Activated naive CD4-positive, alpha-beta T cell treated with anti-CD3 and anti-CD28 coated beads, Interleukin-2, amount 50 U/mL, for 72 hours (primary cell): ENCODE data around the gene PAIP2B. TPM values are rescaled to one million over a fixed set of nuclear protein-coding genes. Genes with fewer than 3 reads are reported as not detected.
"Not testable (repeated sequence)": the region's sequence is repeated elsewhere in the genome, so short reads cannot be mapped to it uniquely, and the experiment has no call there.

Experiments used
- ATAC-seq, 2 donors: fragments of 150-1000 bp; cut with Tn5 transposase; 2 replicates each; pipeline ENCODE4 v1.10.0; 2021; ENCODE audit warnings: mild to moderate bottlenecking in 2 of 2, moderate library complexity in 2 of 2
- DNase-seq, 2 donors: peaks; one replicate each; pipeline ENCODE4 v3.0.0; 2021 to 2022; ENCODE audit warnings: low spot score in 2 of 2
- H3K27ac Mint-ChIP-seq, 2 donors: one replicate each; pipeline ENCODE4 v1.8.0; 2022; ENCODE audit warnings: mild to moderate bottlenecking in 2 of 2, mixed read lengths in 2 of 2
- H3K36me3 Mint-ChIP-seq, 2 donors: one replicate each; pipeline ENCODE4 v1.8.0; 2022; ENCODE audit warnings: mixed read lengths in 2 of 2
- H3K9me3 Mint-ChIP-seq, 2 donors: one replicate each; pipeline ENCODE4 v1.8.0; 2022; ENCODE audit warnings: mixed read lengths in 2 of 2
- total RNA-seq, 2 donors: library from RNA; stranded (reverse); gene quantifications; one replicate each; pipeline ENCODE4 v1.2.3, GENCODE V29; 2022

Gene PAIP2B, protein sequence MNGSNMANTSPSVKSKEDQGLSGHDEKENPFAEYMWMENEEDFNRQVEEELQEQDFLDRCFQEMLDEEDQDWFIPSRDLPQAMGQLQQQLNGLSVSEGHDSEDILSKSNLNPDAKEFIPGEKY
- 1 to 10 TPM; 2.5 to 3.7 TPM for total RNA-seq

GRCh38 chr2:71226965-71227560 lies at the start of gene PAIP2B:
PAIP2B (minus strand) TSS chr2:71227103; CDS start chr2:71202589, 24,514 bp downstream.
- ATAC-seq (peak; percentile 96 to 97), DNase-seq (peak; percentile 95 to 97)
- H3K9me3 Mint-ChIP-seq, result no peaks in the 10 kb centered on the region
- no peaks in the 10 kb centered on the region for H3K36me3 Mint-ChIP-seq
- peak within 1 kb of the TSS; percentile 73 to 91 for H3K27ac Mint-ChIP-seq

- no peak for ATAC-seq
Measured at GRCh38 chr2:71275939-71276310, 49.0 kb upstream of the PAIP2B start.

DNA sequence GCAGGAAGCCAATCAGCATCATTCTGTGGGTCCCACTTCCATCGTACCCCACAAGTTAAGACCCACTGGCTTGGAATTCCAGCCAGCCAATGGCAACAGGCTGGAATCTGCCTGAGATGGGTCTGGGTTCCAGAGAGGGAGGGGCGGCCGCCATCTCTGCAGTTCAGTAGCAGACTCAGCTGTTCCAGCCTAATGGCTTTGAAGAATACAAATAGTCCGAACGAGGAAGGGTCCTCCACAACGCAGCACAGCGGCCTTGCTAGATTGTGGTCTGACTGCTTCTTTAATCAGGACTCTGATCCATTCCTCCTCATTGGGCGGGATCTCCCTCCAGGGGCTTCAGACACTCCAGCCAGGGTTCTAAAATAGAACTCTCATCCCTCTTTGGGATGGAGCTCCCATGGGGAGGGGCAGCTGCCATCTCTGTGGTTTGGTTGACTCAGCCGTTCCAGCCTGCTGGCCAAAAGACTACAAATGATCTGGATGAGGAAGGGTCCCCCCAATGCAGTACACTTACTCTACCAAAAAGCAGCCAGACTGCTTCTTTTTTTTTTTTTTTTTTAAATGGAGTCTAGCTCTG lies 42.7 kb upstream of the PAIP2B start:
- Mint-ChIP-seq H3K27ac (no peak overlapping the region), H3K9me3 (no peaks in the 10 kb centered on the region), H3K36me3 (no peaks in the 10 kb centered on the region)
- no peak for ATAC-seq
- DNase-seq, result no peak

More at GRCh38 chr2:71275939-71276310, 49.0 kb upstream of the PAIP2B start:
- H3K36me3 Mint-ChIP-seq, result peaks cover 5 to 12% of the 10 kb centered on the region in 2 donors
- no peak overlapping the region for H3K27ac Mint-ChIP-seq
- H3K9me3 Mint-ChIP-seq, result peaks cover 4 to 9% of the 10 kb centered on the region in 2 donors
- DNase-seq, result no peak

GRCh38 chr2:71263386-71263785 lies 36.5 kb upstream of the PAIP2B start:
- ATAC-seq, result no peak
- no peak overlapping the region for H3K27ac Mint-ChIP-seq
- H3K36me3 Mint-ChIP-seq, result no peaks in the 10 kb centered on the region

GRCh38 chr2:71261534-71261933 lies 34.6 kb upstream of the PAIP2B start:
- H3K27ac Mint-ChIP-seq, result no peak overlapping the region
- no peaks in the 10 kb centered on the region for H3K36me3 Mint-ChIP-seq
- ATAC-seq (no peak), DNase-seq (no peak)
- no peaks in the 10 kb centered on the region for H3K9me3 Mint-ChIP-seq

More at GRCh38 chr2:71263386-71263785, 36.5 kb upstream of the PAIP2B start:
- DNase-seq, result no peak
- no peaks in the 10 kb centered on the region for H3K9me3 Mint-ChIP-seq

GRCh38 chr2:71256421-71256820 lies 29.5 kb upstream of the PAIP2B start:
- Mint-ChIP-seq H3K36me3 (peaks cover 0 to 5% of the 10 kb centered on the region in 2 donors), H3K9me3 (peaks cover 4% of the 10 kb centered on the region in 2 donors), H3K27ac (no peak overlapping the region)
- DNase-seq (no peak), ATAC-seq (no peak)

- ATAC-seq (no peak), DNase-seq (no peak)
- Mint-ChIP-seq H3K27ac (no peak overlapping the region), H3K36me3 (peaks cover 0 to 8% of the 10 kb centered on the region in 2 donors), H3K9me3 (peaks cover 4 to 10% of the 10 kb centered on the region in 2 donors)
Measured at GRCh38 chr2:71254776-71255175, 27.9 kb upstream of the PAIP2B start.

- ATAC-seq, result no peak
- Mint-ChIP-seq H3K36me3 (peaks cover 0 to 8% of the 10 kb centered on the region in 2 donors), H3K9me3 (peaks cover 4 to 11% of the 10 kb centered on the region in 2 donors), H3K27ac (no peak overlapping the region)
- no peak for DNase-seq
Measured at GRCh38 chr2:71254078-71254477, 27.2 kb upstream of the PAIP2B start.

- DNase-seq (no peak), ATAC-seq (no peak)
- no peak overlapping the region for H3K27ac Mint-ChIP-seq
- H3K9me3 Mint-ChIP-seq, result peaks cover 4 to 11% of the 10 kb centered on the region in 2 donors
- H3K36me3 Mint-ChIP-seq, result peaks cover 0 to 8% of the 10 kb centered on the region in 2 donors
Measured at GRCh38 chr2:71253476-71253875, 26.6 kb upstream of the PAIP2B start.

DNA sequence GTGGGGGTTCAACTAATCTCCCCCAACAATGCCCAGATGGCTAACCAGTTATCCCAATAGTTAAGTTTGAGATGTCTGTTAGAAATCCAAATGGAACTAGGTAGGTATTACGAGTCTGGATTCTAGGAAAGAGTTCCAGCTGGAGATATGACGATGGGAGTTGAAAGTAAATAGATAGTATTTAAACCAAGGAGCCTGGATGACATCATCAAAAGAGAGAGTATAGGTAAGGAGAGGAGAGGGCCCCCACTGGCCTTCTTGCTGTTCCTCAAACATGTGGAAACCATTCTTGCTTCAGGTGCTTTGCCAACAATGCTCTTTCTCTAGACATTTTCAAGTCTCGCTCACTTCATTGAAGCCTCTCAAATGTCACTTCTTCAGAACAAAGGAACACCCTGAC lies 26.0 kb upstream of the PAIP2B start:
- no peak for DNase-seq
- Mint-ChIP-seq H3K27ac (no peak overlapping the region), H3K9me3 (peaks cover 4 to 11% of the 10 kb centered on the region in 2 donors), H3K36me3 (peaks cover 0 to 8% of the 10 kb centered on the region in 2 donors)
- no peak for ATAC-seq

DNA sequence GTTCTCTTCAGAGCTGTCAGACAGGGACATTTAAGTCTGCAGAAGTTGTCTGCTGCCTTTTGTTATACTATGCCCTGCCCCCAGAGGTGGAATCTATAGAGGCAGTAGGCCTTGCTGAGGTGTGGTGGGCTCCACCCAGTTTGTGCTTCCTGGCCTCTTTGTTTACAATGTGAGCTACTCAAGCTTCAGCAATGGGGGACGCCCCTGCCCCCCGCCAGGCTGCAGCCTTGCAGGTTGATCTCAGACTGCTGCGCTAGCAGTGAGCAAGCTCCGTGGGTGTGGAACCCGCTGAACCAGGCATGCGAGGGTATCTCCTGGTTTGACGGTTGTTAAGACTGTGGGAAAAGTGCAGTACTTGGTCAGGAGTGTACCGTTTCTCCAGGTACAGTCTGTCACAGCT lies 24.0 kb upstream of the PAIP2B start:
- ATAC-seq, result no peak

DNA sequence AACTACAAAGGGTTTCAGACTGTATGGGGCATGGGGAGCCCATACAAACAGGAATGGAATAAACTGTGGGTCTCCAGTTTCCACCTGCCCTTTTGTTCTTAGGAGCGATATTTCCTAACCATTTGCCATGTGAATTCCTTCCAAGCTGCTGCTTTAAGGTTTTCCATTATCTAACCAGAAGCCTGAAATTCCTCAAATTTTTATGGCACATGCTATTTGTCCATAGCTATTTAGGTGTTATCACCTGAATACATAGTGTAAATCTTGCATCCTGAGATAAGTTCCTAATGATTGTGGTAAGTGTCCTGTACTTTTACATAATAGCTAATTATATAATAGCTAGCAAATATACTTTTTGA lies 17.4 kb upstream of the PAIP2B start:
- ATAC-seq (no peak), DNase-seq (no peak)
- Mint-ChIP-seq H3K36me3 (no peaks in the 10 kb centered on the region), H3K27ac (no peak overlapping the region), H3K9me3 (peaks cover 0 to 5% of the 10 kb centered on the region in 2 donors)

More for the DNA sequence above, 24.0 kb upstream of the PAIP2B start:
- Mint-ChIP-seq H3K27ac (no peak overlapping the region), H3K9me3 (peaks cover 4 to 16% of the 10 kb centered on the region in 2 donors), H3K36me3 (peaks cover 0 to 8% of the 10 kb centered on the region in 2 donors)
- DNase-seq, result no peak

GRCh38 chr2:71243634-71244301 lies 16.9 kb upstream of the PAIP2B start:
- DNase-seq (no peak), ATAC-seq (no peak)
- Mint-ChIP-seq H3K27ac (no peak overlapping the region), H3K9me3 (peaks cover 0 to 5% of the 10 kb centered on the region in 2 donors), H3K36me3 (no peaks in the 10 kb centered on the region)

DNA sequence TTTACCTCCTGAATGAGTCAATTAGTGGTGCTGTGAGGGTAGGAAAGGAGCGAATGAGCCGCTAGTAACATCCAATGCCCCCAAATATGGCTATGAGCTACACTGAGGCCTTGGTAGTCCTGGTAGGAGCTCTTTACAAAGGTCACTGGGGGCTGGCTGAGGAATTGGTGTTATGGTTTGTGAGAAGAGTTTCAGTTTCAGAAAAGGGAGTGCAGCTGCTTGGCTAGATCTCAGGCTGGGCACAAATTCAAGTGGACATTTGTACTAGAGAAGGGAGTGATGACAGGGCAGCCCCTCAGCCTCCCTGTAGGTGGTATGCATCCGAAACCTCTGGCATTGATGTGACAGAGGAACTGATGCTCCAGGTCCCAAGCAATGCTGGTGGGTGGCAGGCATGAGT lies 13.9 kb upstream of the PAIP2B start:
- ATAC-seq (no peak), DNase-seq (no peak)
- H3K9me3 Mint-ChIP-seq, result no peaks in the 10 kb centered on the region
- H3K36me3 Mint-ChIP-seq, result no peaks in the 10 kb centered on the region
- H3K27ac Mint-ChIP-seq, result no peak overlapping the region

GRCh38 chr2:71238089-71238488 lies 11.2 kb upstream of the PAIP2B start:
- no peak for ATAC-seq
- DNase-seq, result no peak
- peaks cover 0 to 5% of the 10 kb centered on the region in 2 donors for H3K36me3 Mint-ChIP-seq
- H3K27ac Mint-ChIP-seq, result no peak overlapping the region
- no peaks in the 10 kb centered on the region for H3K9me3 Mint-ChIP-seq

DNA sequence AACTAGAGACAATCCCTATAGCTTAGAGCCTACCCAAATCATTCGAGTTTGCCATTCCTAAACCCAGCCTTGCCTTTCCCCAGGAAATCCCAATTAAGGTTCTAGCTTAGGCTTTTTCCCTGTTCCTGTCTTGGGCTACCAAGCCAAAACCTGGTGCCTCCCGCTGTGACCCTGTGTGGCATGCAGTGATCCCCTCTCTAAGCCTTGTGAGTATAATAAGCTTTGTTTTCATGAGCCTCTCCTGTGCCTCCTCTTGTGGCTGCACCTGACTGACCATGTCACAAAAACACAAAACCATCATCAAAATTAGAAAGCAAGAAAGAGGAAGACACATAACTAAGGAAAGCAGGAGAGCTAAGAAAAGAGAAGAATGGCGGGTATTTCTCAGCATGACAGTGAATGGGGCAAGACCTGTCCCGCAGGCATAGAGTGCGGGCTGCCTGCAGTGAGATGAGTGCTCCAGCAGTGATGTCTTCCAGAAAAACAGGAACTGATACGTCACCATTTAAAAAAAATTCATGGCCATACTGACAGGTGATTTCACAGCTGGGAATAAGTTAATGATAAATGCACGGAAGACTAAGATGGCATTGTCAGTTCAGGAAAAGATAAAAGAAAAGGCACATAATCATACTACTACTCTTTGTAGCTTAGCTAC lies 9.2 kb upstream of the PAIP2B start:
- H3K36me3 Mint-ChIP-seq, result peaks cover 0 to 5% of the 10 kb centered on the region in 2 donors
- H3K9me3 Mint-ChIP-seq, result no peaks in the 10 kb centered on the region
- ATAC-seq (no peak), DNase-seq (no peak)
- no peak overlapping the region for H3K27ac Mint-ChIP-seq

- not testable (repeated sequence) for DNase-seq, H3K9me3 Mint-ChIP-seq, H3K27ac Mint-ChIP-seq, H3K36me3 Mint-ChIP-seq, ATAC-seq
Measured at GRCh38 chr2:71233072-71233471, 6.2 kb upstream of the PAIP2B start.
